GM19468 (cell line): Measurements from ENCODE around the gene IQCH.

ENCODE experiments used
- ATAC-seq: cut with Tn5 transposase; IDR thresholded peaks from one replicate; pipeline ENCODE4 v1.9.1; 2021; ENCODE audit warnings: mild to moderate bottlenecking, moderate library complexity, moderate number of reproducible peaks; ENCODE audit not compliant: unreplicated experiment; ENCODE audit errors: extremely low read depth

Gene IQCH

GRCh38 chr15:67474405-67475110, 220.0 kb downstream of the IQCH start:
- no peak for ATAC-seq

- no peak for ATAC-seq
Measured at GRCh38 chr15:67479781-67480505, 225.4 kb downstream of the IQCH start.

- ATAC-seq = no peak
Measured at GRCh38 chr15:67480741-67481140, 226.2 kb downstream of the IQCH start.

DNA sequence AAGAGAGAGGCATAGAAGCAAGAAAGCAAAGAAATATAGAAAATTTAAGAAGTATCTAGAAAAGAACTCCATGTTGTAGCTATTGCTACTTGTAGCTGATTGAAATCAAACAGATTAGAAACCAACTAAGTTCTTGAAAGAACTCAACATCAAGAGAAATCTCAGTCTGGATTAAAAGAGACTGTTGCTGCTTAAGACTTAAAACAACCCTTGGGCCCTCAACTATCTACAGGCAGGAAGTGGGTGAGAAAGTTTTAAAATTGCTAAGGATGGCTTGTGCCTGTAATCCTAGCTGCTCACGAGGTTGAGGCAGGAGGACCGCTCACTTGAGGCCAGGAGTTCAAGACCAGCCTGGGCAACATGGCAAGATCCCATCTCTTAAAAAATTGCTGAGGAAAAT, 227.1 kb downstream of the IQCH start:
- ATAC-seq = no peak

GRCh38 chr15:67495585-67495984, 241.0 kb downstream of the IQCH start:
- no peak for ATAC-seq

GRCh38 chr15:67501177-67501835, 246.7 kb downstream of the IQCH start:
- ATAC-seq = no peak

DNA sequence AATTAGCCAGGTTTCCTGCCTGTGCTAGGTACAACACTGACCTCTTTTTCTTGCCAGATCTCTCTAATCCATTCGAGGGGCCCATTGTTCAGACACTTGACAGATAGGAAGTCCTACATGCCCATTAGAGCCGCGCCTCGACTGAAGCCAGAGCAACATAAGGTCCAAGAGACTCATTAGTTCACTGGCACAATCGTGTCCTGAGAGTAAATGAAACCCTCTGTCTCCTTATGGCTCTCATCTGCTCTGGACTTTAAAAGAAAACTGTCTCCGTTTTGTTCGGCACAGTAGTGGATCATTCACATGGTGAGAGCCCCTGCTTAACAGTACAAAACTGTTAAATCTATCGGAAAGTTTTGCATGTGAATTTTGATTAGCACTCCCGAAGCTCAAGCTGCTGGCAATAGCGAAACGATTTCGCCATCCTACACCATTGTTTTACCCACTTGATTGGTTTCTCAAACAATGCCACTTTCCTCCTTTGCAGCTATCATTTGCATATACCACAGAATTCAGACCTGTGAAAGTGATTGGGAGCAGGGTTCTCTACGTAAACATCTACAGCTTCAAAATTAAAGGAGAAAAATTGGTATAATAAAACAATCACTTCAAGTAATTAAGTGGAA, 247.4 kb downstream of the IQCH start:
- no peak for ATAC-seq

DNA sequence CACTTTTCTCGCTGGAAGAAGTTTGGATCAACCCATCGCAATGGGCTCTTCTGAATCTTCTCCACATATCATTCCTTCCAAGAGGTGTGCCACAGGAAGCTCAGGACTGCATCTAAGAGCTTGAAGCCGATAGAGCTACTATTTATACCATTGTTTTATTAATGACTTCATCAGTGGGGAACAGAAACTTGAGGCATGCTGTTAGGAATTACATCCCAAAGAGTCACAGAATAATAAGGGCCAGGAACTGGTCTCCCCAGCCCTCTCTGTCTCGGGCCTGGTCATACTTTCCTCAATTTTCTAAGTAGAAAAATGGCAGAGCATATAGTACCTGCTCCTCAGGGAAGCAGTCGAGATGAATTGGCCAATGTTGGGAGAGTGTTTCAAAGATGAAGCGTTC, 249.5 kb downstream of the IQCH start:
- ATAC-seq = no peak

- ATAC-seq = no peak
Measured at GRCh38 chr15:67504796-67505195, 250.2 kb downstream of the IQCH start.

DNA sequence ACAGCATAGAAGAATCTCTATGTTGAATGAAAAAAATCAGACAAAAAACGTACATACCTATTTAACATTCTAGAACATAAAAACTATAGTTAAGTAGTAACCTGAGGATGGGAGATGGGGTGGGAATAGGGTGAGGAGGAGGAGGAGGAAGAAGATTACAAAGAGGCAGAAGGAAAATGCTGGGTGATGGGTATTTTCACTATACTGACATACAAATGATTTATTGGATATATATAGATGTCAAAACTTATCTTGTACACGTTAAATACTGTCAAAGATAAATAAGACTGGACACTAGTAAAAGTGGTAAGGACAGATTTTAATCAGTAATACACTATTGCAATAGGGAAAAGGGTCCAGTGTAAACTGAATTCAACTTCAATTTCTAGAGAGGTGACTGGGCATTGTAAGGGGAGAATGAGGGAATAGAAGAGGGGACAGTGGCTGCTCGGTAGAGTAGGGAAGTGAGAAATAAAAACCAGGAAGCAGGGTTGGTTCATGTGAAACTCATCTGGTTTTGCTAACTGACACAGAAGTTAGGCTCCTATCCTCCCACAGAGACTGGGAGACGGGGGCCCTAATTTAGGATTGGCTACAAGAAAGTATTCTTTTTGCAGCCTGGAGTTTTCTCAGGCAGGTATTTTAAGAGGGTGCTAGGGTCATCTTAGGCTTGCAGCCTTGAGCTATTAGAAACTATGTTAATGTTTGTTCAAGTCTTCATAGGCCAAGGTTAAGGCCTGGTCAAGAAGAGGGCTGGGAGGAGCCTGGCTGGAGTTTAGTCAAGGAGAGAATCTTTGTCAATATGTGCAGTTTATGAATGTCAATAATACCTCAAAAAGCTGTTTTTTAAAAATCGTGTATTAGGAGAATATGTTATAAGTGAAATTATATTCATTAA, 251.3 kb downstream of the IQCH start:
- ATAC-seq = no peak

GRCh38 chr15:67506775-67507747, 252.5 kb downstream of the IQCH start:
- ATAC-seq = no peak

- no peak for ATAC-seq
Measured at GRCh38 chr15:67508407-67508806, 253.8 kb downstream of the IQCH start.

- no peak for ATAC-seq
Measured at GRCh38 chr15:67509918-67510317, 255.3 kb downstream of the IQCH start.

GRCh38 chr15:67510597-67511190, 256.1 kb downstream of the IQCH start:
- ATAC-seq = no peak

- ATAC-seq = no peak
Measured at GRCh38 chr15:67511606-67512005, 257.0 kb downstream of the IQCH start.

GRCh38 chr15:67512140-67512539, 257.6 kb downstream of the IQCH start:
- no peak for ATAC-seq

DNA sequence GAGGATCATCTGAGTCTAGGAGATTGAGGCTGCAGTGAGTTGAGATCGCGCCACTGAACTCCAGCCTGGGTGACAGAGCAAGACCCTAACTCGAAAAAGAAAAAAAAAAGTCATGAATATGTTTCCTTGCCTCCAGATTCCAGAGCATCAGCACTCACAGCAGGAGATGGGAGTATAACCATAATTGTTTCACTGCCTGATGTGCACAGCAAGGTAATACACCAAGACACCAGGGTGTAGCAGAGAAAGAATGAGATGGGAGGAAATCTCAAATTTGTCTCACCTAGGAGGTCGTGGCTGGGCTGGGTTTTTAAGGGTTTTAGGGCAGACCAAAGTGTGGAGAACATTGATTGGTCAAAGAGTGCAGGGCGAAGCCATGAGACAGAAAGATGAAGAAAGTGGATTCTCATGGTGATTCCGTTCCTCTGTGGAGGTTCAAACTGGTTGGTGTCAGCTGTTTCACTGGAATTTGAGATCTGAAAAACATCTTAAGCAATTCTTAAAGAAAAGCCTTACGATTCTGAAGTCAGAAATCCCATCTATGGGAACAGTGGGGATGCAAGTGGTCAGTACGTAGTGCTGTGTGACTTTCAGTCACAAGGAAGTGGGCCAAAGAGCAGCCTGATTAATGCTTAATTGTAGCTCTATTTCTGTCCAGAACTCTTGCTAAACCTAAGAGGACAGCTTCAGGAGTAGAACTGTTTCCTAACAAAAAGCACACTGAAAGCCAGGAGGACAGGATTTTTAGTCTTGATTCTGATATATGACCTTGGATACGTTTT, 258.5 kb downstream of the IQCH start:
- ATAC-seq = no peak

DNA sequence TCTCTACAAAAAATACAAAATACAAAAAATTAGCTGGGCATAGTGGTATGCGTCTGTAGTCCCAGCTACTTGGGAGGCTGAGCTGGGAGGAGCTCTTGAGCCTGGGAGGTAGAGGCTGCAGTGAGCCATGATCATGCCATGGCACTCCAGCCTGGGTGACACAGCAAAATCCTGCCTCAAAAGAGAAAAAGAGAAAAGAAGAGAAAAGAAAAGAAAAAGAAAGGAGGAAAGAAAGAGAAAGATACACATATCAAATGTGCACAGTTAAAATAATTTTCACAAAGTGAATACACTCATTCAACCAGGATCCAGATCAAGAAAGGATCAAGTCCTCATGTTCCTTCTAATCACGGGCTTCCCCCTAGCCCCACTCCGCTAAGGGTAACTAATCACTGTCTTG, 260.5 kb downstream of the IQCH start:
- no peak for ATAC-seq
